ENCODE results near the gene VTI1A.

Gene VTI1A

DNA sequence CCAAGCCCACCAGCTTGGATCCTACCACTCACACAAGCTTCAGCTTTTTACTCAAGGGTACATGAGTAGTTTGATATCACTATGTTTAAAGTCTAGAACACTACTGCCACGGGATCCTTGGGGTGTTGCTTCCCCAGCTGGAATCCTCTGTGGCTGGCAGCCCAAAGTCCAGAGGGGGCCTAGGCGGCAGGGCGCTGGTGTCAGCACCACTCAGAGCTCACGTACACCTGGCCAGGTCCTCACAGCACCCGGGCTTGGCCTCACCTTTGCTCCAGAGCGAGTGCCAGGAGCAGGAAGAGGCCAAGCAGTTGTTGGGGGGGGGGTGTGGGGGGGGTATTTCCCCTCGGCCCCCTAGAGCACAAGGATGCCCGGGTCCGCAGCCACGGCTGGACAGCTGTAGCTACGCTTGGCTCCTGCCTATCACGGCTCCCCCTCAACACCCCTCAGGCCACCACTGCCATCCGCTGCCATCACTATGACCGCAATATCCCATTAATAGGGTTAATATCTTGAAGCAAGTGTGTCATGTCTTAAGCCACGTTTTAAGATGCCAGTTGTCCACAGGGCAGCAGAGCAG, 17.3 kb upstream of the VTI1A start:
- in situ Hi-C loops (cut with MboI; ENCODE audit: low pct_unique_long_range_greater_than_20kb, low sequenced_read_pairs, unreplicated experiment), result loop anchor here (25.0 kb wide), 1 partner anchor 242 kb away; the partner anchor contains the start of gene GPAM
- DNase-seq (ENCODE audit: low spot score), result no peak
- TF ChIP-seq, protein P1, sequence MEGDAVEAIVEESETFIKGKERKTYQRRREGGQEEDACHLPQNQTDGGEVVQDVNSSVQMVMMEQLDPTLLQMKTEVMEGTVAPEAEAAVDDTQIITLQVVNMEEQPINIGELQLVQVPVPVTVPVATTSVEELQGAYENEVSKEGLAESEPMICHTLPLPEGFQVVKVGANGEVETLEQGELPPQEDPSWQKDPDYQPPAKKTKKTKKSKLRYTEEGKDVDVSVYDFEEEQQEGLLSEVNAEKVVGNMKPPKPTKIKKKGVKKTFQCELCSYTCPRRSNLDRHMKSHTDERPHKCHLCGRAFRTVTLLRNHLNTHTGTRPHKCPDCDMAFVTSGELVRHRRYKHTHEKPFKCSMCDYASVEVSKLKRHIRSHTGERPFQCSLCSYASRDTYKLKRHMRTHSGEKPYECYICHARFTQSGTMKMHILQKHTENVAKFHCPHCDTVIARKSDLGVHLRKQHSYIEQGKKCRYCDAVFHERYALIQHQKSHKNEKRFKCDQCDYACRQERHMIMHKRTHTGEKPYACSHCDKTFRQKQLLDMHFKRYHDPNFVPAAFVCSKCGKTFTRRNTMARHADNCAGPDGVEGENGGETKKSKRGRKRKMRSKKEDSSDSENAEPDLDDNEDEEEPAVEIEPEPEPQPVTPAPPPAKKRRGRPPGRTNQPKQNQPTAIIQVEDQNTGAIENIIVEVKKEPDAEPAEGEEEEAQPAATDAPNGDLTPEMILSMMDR (IDR thresholded peaks at IDR 0.05; ENCODE audit: extremely low read depth, insufficient read depth, missing control alignments), result no peak

DNA sequence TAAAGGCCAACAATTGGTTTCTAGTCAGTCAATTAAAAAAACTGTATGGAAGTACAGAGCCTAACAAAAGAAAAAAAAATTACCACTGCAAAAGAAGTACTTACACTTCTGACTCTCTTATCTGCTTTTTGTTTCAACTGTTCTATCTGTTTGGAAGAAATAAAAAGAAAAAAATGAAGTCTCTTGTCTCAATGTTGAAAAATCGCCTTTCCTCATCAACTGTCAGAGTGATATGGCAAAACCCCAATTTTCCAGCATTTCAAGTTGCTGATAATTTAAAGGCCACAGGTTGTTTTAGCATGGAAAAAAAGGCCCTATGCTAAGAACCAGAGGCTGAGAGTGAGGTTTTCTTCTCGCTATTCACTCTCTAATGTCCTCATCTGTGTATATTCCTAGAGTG, 13.9 kb upstream of the VTI1A start:
- TF ChIP-seq, protein P1 (IDR thresholded peaks at IDR 0.05; ENCODE audit: extremely low read depth, insufficient read depth, missing control alignments), result no peak
- in situ Hi-C loops (cut with MboI; ENCODE audit: low pct_unique_long_range_greater_than_20kb, low sequenced_read_pairs, unreplicated experiment), result loop anchor here (25.0 kb wide), 1 partner anchor 246 kb away; the partner anchor contains the start of gene GPAM
- DNase-seq (ENCODE audit: low spot score), result no peak

DNA sequence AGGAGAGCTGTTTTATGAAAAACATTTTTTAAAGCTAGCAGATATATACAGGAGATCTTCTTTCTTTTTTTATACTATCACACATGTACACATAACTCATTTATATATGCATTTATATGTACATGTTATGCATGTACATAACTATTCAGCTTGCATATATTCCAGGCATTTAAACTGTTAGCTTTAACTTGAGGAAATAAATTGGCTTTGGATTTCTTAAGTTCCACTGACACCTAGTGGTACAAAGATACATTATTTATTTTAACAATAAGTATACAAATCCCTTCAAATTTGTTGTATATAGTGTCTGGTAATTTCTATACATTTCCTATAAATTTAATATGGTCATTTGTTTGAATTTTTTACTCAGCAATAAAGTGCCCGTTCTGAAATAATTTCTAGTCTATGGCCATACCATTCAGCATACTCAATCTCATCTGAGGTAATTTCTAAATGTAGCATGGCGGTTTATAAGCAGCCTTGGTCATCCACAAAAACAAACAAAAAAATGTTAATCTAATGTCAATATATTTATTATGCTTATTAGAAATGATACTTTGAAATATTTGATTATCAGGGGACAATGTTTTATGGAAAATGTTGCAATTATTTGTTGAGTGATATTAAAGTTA, 11.9 kb upstream of the VTI1A start:
- DNase-seq (ENCODE audit: low spot score), result no peak
- in situ Hi-C loops (cut with MboI; ENCODE audit: low pct_unique_long_range_greater_than_20kb, low sequenced_read_pairs, unreplicated experiment), result loop anchor here (25.0 kb wide), 1 partner anchor 248 kb away; the partner anchor contains the start of gene GPAM
- TF ChIP-seq, protein P1 (IDR thresholded peaks at IDR 0.05; ENCODE audit: extremely low read depth, insufficient read depth, missing control alignments), result peak; percentile 36

- TF ChIP-seq, protein P1 (IDR thresholded peaks at IDR 0.05; ENCODE audit: extremely low read depth, insufficient read depth, missing control alignments), result no peak
- in situ Hi-C loops (cut with MboI; ENCODE audit: low pct_unique_long_range_greater_than_20kb, low sequenced_read_pairs, unreplicated experiment), result loop anchor here (25.0 kb wide), 1 partner anchor 251 kb away; the partner anchor contains the start of gene GPAM
- DNase-seq (ENCODE audit: low spot score), result no peak
Observed at GRCh38 chr10:112438356-112438755, 8.7 kb upstream of the VTI1A start.

- TF ChIP-seq, protein P1 (IDR thresholded peaks at IDR 0.05; ENCODE audit: extremely low read depth, insufficient read depth, missing control alignments), result no peak
- in situ Hi-C loops (cut with MboI; ENCODE audit: low pct_unique_long_range_greater_than_20kb, low sequenced_read_pairs, unreplicated experiment), result loop anchor here (25.0 kb wide), 1 partner anchor 254 kb away; the partner anchor contains the start of gene GPAM
- DNase-seq (ENCODE audit: low spot score), result no peak
Observed at GRCh38 chr10:112441520-112441919, 5.5 kb upstream of the VTI1A start.

- in situ Hi-C loops (cut with MboI; ENCODE audit: low pct_unique_long_range_greater_than_20kb, low sequenced_read_pairs, unreplicated experiment), result loop anchor here (25.0 kb wide), 1 partner anchor 255 kb away; the partner anchor contains the start of gene GPAM
- no peak for DNase-seq (ENCODE audit: low spot score)
- TF ChIP-seq, protein P1 (IDR thresholded peaks at IDR 0.05; ENCODE audit: extremely low read depth, insufficient read depth, missing control alignments), result no peak
Observed at GRCh38 chr10:112442063-112442462, 5.0 kb upstream of the VTI1A start.
